Cardiac fibroblast (primary cell): ENCODE measurements around the gene FBLN1.

ENCODE experiments used
- DNase-seq, 2 donors: peaks; one replicate each; pipeline versions ENCODE4 v3.0.0 to v3.0.0-alpha.2; 2010; ENCODE audit warnings: low read depth in 2 of 2
- H3K4me3 ChIP-seq, 2 donors: replicated peaks in 1 of 2; 1 replicate in 1 of 2; 2 replicates in 1 of 2; pipeline ENCODE4 v1.5.1; 2011; ENCODE audit warnings: low read depth in 2 of 2, low read length in 2 of 2, mild to moderate bottlenecking in 2 of 2, moderate library complexity in 1 of 2
- CTCF ChIP-seq: IDR thresholded peaks from one replicate; pipeline ENCODE4 v1.5.1; 2011; ENCODE audit warnings: low read depth, mild to moderate bottlenecking, low read length, inconsistent platforms

FBLN1 gene

DNA sequence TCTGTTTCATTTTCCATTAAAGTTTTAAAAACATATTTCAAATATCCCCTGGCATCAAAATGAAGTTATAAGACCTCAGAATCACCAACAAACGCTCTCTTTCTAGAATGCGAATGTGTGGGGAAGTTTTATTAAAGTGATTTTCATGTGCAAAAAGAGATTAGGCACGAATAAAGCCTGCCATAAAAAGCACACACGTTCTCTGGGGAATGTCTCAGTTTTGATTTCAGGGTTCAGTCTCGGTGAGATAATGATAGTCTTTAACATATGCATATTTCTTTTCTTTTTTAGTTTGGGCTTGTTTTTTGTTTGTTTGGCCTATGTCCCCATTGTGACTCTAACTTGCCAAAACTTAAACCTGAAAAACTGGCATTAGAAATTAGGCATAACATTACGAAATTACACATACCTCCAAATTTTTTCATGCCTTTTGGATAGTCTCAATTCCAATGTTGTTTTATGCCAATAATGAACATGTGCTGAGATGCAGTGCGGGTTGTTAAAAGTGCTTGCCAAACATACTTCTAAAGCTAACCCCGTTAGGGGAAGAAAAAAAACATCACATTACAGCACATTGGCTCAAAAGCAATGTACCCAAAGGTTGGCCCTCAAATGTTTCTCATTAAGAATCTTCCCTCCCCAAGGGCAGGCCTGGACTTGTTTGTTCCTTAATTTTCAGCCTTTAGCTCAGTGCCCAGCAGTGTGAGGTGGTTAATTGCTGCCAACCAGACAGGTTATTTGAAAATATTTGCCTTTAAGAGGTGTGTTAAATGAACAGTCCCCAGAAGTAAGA lies 33.2 kb upstream of the FBLN1 start:
- no peak for TF ChIP-seq CTCF
- DNase-seq, result peak; percentile 22 to 70
- no peak overlapping the region for H3K4me3 ChIP-seq

- TF ChIP-seq CTCF, result no peak
- no peak overlapping the region for H3K4me3 ChIP-seq
- no peak for DNase-seq
These were observed 31.8 kb upstream of the FBLN1 start for GRCh38 chr22:45470871-45471270.

GRCh38 chr22:45472426-45472825 lies 30.3 kb upstream of the FBLN1 start:
- no peak for DNase-seq
- H3K4me3 ChIP-seq, result no peak overlapping the region
- no peak for TF ChIP-seq CTCF

DNA sequence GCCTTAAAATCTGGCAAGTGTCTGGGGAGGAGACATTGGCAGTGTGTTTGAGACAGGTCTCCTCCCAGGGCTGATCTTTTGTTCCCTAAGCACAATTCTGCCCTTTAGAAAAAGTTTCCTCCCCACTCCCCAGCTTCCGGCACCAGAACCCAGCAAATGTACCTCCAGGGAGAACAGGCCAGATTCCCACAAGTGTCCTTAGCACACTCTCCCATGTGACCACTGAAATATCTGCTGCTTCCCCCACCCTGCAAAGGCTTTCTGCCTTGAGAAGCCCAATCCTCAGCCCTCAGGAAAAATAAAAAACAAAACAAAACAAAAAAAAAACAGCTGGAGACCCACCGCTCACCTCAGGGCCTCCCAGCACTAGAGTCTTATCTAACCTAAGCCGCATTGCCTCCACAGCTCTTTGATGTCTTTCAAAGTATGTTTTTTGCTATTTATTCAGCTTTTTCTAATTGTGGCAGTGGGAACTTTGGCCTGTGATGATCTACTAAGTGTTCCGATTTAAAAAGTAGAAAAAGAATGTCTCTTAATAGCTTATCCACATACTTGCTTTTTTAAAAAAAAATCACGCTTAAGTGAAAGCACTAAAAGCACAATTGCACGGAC lies 29.0 kb upstream of the FBLN1 start:
- TF ChIP-seq CTCF, result no peak
- H3K4me3 ChIP-seq, result no peak overlapping the region
- no peak for DNase-seq

GRCh38 chr22:45475063-45475747 lies 27.5 kb upstream of the FBLN1 start:
- TF ChIP-seq CTCF, result no peak
- no peak overlapping the region for H3K4me3 ChIP-seq
- peak in 1 of 2 donors; percentile 28 for DNase-seq

DNA sequence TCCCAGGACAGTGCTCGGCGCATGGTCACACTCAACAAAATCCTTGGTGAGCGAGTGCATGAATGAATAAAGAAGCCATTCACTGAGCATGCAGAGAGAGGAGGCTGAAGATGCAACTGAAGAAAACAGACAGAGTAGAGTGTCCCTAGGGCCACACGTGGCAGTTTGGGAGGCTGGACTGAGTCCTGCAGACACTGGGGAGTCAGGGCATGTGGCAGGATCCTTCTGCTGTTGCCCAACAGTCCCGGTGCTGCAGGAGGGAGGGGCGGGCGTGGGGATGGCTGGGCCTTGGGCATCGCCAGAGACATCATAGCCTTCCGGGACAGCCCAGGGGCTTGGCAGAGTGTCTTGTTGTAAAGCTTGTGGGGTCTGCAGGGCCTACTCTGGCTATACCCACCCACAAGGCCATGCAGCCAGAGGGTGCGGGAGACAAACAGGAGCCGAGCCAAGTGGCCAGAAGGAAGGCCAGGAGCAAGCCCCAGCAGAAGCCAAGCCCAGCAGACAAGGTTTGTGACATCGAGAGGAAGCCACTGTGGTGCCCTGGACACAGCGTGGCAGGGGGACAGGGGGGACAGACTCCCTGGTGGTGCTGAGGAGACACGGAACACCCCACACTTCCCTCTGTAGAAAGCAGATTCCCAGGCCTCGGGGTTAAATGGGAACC lies 26.7 kb upstream of the FBLN1 start:
- no peak for TF ChIP-seq CTCF
- no peak overlapping the region for H3K4me3 ChIP-seq
- no peak for DNase-seq
